ENCODE data around the gene NPIPA5. TPM values are rescaled to one million over a fixed set of nuclear protein-coding genes. Genes with fewer than 3 reads are reported as not detected.

Gene NPIPA5
- polyA plus RNA-seq, 4 donors: 1.8 to 35.5 (median 16.5) TPM

Other genes with a start within 250 kb of the NPIPA5 start
- 10 to 100 TPM in 1 of 4 donors, 1 to 10 TPM in 3; 8.7 to 10.8 (median 9.4) TPM for gene MPV17L, start 17.5 kb upstream of the NPIPA5 start, polyA plus RNA-seq (ENCODE audit: insufficient read length in 4 of 4)
- 10 to 100 TPM; 40.0 to 44.3 (median 42.8) TPM for gene BMERB1, start 56.3 kb upstream of the NPIPA5 start, polyA plus RNA-seq (ENCODE audit: insufficient read length in 4 of 4)